22Rv1 (cell line): ENCODE results near the gene PRDM8.

Experiments used
- H3K27ac ChIP-seq: fragments of 450-650 bp; 2 replicates; pipeline ENCODE4 v1.5.1; 2017
- ZFX ChIP-seq: fragments of 450-650 bp; IDR thresholded peaks from 2 replicates; pipeline ENCODE4 v1.6.1; 2017; ENCODE audit warnings: antibody characterized with exemption, borderline replicate concordance
- TF ChIP-seq, protein P1 (sequence below): fragments of 450-650 bp; IDR thresholded peaks from 2 replicates; pipeline ENCODE4 v1.5.1; 2017; ENCODE audit warnings: mild to moderate bottlenecking

PRDM8 gene

DNA sequence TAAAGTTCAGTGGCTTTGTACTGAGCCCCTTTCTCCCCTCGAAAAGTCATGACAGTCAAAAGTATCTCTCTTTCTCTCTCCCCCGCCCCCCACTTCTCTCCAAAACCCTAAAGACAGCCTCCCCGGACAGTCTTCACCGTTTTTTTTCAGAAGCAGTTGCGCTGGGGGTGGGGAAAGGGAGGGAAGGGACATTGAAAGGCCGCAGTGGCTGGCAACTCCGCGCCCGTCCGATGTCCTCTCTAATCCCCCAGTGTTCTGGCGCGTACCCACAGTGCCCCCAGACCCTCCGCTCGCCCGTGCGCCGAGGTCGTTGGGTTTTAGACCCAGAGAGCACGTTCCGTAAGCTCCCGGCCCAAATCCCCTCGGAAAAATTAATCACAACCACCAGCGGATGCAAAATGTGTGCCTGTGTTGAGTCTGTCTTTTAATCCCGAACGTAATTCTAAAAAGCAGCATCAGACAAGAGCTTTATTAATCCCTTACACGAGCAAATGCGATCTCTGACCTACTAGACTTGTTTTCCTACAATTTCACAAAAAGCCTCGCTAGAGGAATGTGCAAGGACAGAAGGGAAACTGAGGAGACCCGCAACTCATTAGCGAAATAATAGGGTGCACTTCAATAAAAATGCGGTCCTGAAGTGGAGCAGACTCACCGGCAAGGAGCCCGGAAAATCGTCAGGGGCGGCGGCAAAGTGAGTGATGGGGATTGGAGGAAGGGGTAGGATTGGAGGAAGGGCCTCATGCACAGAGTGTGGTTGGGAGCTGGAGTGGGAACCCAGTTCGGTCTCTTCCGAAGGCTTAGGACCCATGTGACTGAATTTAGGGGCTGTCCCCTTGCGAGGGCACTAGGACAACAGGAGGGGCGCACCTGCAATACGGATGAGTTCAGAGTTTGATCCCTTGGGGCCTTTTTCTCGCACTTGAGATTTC, 12.2 kb upstream of the PRDM8 start:
- no peak overlapping the region for H3K27ac ChIP-seq
- TF ChIP-seq, protein P1, sequence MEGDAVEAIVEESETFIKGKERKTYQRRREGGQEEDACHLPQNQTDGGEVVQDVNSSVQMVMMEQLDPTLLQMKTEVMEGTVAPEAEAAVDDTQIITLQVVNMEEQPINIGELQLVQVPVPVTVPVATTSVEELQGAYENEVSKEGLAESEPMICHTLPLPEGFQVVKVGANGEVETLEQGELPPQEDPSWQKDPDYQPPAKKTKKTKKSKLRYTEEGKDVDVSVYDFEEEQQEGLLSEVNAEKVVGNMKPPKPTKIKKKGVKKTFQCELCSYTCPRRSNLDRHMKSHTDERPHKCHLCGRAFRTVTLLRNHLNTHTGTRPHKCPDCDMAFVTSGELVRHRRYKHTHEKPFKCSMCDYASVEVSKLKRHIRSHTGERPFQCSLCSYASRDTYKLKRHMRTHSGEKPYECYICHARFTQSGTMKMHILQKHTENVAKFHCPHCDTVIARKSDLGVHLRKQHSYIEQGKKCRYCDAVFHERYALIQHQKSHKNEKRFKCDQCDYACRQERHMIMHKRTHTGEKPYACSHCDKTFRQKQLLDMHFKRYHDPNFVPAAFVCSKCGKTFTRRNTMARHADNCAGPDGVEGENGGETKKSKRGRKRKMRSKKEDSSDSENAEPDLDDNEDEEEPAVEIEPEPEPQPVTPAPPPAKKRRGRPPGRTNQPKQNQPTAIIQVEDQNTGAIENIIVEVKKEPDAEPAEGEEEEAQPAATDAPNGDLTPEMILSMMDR = no peak
- no peak for TF ChIP-seq ZFX

- TF ChIP-seq, protein P1 = no peak
- no peak for TF ChIP-seq ZFX
- H3K27ac ChIP-seq = no peak overlapping the region
Measured at GRCh38 chr4:80185787-80186548, 11.3 kb upstream of the PRDM8 start.

- H3K27ac ChIP-seq = no peak overlapping the region
- no peak for TF ChIP-seq ZFX
- TF ChIP-seq, protein P1 = no peak
Measured at GRCh38 chr4:80186676-80187075, 10.6 kb upstream of the PRDM8 start.

GRCh38 chr4:80187677-80188076, 9.6 kb upstream of the PRDM8 start:
- TF ChIP-seq, protein P1 = no peak
- TF ChIP-seq ZFX = no peak
- no peak overlapping the region for H3K27ac ChIP-seq

- H3K27ac ChIP-seq = no peak overlapping the region
- TF ChIP-seq ZFX = no peak
- TF ChIP-seq, protein P1 = no peak
Measured at GRCh38 chr4:80188457-80188800, 8.9 kb upstream of the PRDM8 start.

DNA sequence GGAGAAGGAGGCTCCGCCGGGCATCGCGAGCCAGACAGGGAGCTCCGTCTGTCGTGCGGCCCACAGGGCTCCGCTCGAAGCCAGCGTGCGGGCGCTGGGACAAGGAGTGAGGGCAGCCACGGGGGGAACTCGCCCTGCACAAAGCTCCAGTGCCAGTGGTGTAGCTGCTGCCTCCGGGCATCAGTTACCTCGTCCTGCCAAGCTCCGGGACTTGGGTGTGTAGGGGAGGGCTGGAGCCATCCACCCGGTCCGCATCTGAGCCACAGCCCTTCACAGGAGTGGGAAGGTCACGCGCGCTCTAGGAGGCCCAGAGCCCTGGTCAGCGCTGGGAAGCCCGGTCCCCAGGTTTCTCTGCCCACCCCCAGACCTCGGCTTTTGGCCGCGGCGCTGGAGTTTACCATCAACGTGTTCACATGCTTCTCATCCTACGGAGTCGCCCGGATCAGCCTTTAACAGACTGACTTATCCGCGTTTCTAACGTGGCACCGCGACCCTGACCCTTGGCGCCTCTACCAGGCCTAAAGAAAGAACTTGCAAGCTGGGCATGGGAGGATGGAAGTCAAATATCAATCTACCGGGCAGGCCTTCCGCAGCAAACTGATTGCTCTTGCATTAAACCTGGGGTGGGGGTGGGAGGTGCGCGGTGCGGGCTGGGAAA, 8.4 kb upstream of the PRDM8 start:
- no peak overlapping the region for H3K27ac ChIP-seq
- no peak for TF ChIP-seq ZFX
- TF ChIP-seq, protein P1 = no peak
